ENCODE data around the gene CASP14. TPM values are rescaled to one million over a fixed set of nuclear protein-coding genes. Genes with fewer than 3 reads are reported as not detected.

Gene CASP14
- total and polyA plus RNA-seq, 2 of the 13 experiments (the other 11 are each of a cell fraction or from before 2014, with no cell fraction given) = not detected

GRCh38 chr19:15014579-15014978 is 34.7 kb upstream of the CASP14 start:
- H3K4me2 ChIP-seq (ENCODE audit: low read depth, low read length) = no peak overlapping the region
- ATAC-seq (no peak), FAIRE-seq (no peak), DNase-seq (ENCODE audit: low spot score) (no peak)
- H3K9me3 ChIP-seq (ENCODE audit: low read length) = no peaks in the 10 kb centered on the region
- intact Hi-C loops (cut with micrococcal nuclease; ENCODE audit: unreplicated experiment) (no loop called here), in situ Hi-C loops (cut with HindIII; ENCODE audit: extremely low pct_ligation_motif_present, low pct_unique_long_range_greater_than_20kb) (no loop called here)
- H2AFZ ChIP-seq (ENCODE audit: low read length) = no peak overlapping the region
- H3K36me3 ChIP-seq (replicated peaks in 1 of 2; ENCODE audit: control insufficient read depth in 1 of 2, insufficient read depth in 2 of 2, low read length in 2 of 2) = no peaks in the 10 kb centered on the region
- H3K4me3 ChIP-seq (replicated peaks in 1 of 3; ENCODE audit: insufficient read depth in 1 of 3, low read depth in 2 of 3, low read length in 3 of 3) = no peak overlapping the region
- no peak overlapping the region for H3K9ac ChIP-seq (ENCODE audit: insufficient read depth, low read depth, low read length)
- CTCF ChIA-PET (ENCODE audit: low intra/inter-chr PET ratio, low total read pairs) = no interaction called here
- H3K4me1 ChIP-seq (ENCODE audit: insufficient read depth, low read length) = no peaks in the 10 kb centered on the region
- H3K27ac ChIP-seq (ENCODE audit: extremely low read length, insufficient read depth, low read length) = no peak overlapping the region
- TF ChIP-seq NONO (IDR thresholded peaks at IDR 0.05) (no peak), NONO (CRISPR knock-in tag; conservative IDR thresholded peaks at IDR 0.05) (no peak), REST (IDR thresholded peaks at IDR 0.05; ENCODE audit: borderline replicate concordance in 1 of 2, low read depth in 1 of 2, low read length in 2 of 2) (peak; percentile 46 to 89), EHMT2 (IDR thresholded peaks at IDR 0.05; ENCODE audit: borderline replicate concordance, low read depth, low read length) (peak; percentile 62; the same call in 1 of the 2 replicates), MIER2 (CRISPR knock-in tag; IDR thresholded peaks at IDR 0.05) (0 out of 2 replicates have a peak, but pooled peaks have one; percentile 58)
- POLR2A ChIA-PET = no interaction called here
- no peaks in the 10 kb centered on the region for H4K20me1 ChIP-seq (ENCODE audit: insufficient read depth, low read length)
- WGBS (ENCODE audit: low lambda C conversion rate) = 8% methylated on average over 11 of the region's 11 CpGs
- no TSS peak for BruUV-seq (replicated peaks)
- no peaks in the 10 kb centered on the region for H3K79me2 ChIP-seq (ENCODE audit: insufficient read depth, low read length)
- no peaks in the 10 kb centered on the region; a peak in 1 of 5 replicates for H3K27me3 ChIP-seq (ENCODE audit: control insufficient read depth in 1 of 2, insufficient read depth in 2 of 2, low read length in 2 of 2)
